HG03280 (cell line): Measurements from ENCODE around the gene STARD8.
"Not testable (repeated sequence)": the region's sequence is repeated elsewhere in the genome, so short reads cannot be mapped to it uniquely, and the experiment has no call there.

ENCODE experiments used
- ATAC-seq: cut with Tn5 transposase; IDR thresholded peaks from one replicate; pipeline ENCODE4 v1.9.1; 2021; ENCODE audit warnings: mild to moderate bottlenecking, moderate library complexity; ENCODE audit not compliant: unreplicated experiment

STARD8 gene

GRCh38 chrX:68647156-68647957 is at the start of gene STARD8:
Gene STARD8, plus strand, starts transcription at chrX:68647666. Its CDS starts 217 bp downstream, at chrX:68647883.
- ATAC-seq, result no peak

GRCh38 chrX:68598841-68599240 is 48.6 kb upstream of the STARD8 start:
- ATAC-seq, result no peak

GRCh38 chrX:68599256-68600152 is 48.0 kb upstream of the STARD8 start:
- ATAC-seq, result no peak

- not testable (repeated sequence) for ATAC-seq
These were observed 43.2 kb upstream of the STARD8 start for GRCh38 chrX:68604216-68604615.

DNA sequence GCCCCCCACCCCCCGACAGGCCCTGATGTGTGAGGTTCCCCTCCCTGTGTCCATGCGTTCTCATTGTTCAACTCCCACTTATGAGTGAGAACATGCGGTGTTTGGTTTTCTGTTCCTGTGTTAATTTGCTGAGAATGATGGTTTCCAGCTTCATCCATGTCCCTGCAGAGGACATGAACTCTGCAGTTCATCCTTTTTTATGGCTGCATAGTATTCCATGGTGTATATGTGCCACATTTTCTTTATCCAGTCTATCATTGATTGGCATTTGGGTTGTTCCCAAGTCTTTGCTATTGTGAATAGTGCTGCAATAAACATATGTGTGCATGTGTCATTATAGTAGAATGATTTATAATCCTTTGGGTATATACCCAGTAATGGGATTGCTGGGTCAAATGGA is 32.7 kb upstream of the STARD8 start:
- ATAC-seq, result not testable (repeated sequence)

DNA sequence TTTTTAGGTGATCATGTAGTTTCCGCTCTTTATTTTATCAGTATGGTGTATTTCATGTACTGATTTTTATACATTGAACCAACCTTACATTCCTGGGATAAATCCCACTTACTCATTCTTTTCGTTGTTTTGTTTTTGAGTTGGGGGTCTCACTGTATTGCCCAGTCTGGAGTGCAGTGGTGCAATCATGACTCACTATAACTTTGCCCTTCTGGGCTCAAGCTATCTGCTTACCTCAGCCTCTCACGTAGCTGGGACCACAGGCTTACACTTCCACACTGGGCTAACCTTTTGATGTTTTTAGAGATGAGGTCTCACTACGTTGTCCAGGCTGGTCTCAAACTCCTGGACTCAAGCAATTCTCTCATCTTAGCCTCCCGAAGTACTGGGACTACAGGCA is 19.5 kb upstream of the STARD8 start:
- no peak for ATAC-seq

DNA sequence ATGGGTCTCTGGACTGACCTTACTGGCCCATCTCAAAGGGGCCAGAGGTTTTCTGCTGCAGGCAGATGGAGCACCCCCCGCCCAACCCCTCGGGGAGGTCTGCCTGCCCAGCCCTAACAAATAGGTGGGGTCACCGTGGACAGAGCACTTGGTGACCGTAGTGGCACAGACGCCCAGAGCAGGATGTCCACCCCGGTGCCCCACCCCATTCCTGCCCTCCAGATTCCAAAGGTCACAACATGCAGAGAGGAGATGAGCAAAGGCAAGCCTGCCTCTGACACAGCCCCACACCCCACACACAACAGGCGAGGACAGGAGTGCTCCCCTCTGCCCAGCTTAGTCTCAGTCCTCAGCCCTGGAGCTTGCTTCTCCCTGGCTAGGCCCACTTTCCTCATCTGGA is 17.5 kb upstream of the STARD8 start:
- ATAC-seq, result not testable (repeated sequence)

- ATAC-seq, result no peak
These were observed 16.1 kb upstream of the STARD8 start for GRCh38 chrX:68631336-68631735.

DNA sequence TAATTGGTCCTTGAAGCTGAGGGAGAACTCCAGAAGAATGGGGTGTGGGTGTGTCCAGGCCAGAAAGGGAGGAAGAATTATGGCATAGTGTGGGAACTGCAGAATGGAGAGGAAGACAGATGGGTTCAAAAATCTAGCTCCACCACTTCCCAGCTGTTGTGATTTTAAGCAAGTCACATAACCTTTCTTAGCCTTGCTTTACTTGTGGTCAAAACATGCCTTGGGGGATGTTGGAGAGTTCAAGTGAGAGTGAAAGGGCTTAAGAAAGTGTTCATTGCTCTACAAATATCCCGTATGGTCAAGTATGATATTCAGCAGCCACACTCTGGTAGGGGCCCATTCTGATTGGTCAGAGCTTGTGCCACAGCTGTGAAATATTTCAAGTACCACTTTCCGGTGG is 15.0 kb upstream of the STARD8 start:
- ATAC-seq, result no peak

DNA sequence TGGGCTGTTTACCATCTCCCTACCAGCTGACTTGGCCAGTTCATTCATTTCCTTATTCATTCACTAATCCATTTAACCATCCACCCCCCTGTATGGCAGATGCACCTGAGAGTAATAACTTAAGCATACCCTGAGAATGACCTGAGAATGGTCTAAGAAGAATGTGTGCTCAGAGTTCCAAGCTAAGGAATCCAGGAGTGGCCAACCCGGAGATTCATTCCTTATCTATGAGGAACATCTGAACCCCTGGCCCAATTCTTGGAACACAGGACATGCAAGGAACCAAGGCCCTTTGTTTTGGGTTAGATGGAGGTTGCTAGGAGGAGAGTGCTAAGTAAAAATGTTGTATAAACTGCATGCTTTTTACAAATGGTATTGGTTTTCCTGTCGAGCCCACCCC is 13.5 kb upstream of the STARD8 start:
- no peak for ATAC-seq

GRCh38 chrX:68634649-68635227 is 12.7 kb upstream of the STARD8 start:
- ATAC-seq, result no peak

GRCh38 chrX:68640661-68641060 is 6.8 kb upstream of the STARD8 start:
- ATAC-seq, result no peak

DNA sequence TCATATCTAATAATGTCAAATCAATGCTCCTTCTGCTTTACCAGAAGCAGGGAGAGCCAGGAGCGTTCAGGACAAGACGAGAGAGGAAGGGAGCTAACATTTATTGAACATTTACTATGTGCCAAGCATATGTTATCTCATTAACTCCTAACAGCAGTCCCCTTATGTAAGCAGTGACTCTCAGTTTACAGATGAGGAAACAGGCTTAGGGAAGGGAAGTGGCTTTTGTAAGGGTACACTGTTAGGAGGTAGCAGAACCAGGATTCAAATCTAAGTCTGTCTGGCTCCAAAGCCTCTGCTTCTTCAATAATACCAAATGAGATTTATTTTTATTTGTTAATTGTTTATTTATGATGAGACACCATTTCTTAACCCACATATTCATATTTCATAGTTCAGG is 2.6 kb upstream of the STARD8 start:
- no peak for ATAC-seq

- ATAC-seq, result no peak
These were observed 1.0 kb upstream of the STARD8 start for GRCh38 chrX:68646421-68646820.

DNA sequence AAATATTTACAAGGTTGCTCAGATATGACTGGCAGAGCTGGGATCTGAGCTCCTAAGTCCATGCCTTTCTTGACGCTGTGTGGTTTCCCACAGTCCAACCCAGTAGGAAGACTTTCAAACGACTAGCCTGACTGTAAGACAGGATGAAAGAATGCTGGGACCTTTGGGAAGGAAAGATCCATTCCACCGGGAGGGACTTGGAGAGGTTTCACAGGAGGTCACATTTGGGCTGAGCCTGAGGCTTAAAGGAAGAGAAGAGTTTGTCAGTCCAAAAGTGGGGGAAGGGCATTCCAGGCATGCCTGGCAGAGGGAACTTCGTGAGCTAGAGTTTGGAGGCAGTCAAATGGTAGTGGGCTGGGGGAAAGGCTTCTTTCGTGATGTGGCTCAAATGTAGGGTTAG is 1.5 kb downstream of the STARD8 start:
- ATAC-seq, result no peak

- no peak for ATAC-seq
These were observed 3.0 kb downstream of the STARD8 start for GRCh38 chrX:68650491-68650890.

DNA sequence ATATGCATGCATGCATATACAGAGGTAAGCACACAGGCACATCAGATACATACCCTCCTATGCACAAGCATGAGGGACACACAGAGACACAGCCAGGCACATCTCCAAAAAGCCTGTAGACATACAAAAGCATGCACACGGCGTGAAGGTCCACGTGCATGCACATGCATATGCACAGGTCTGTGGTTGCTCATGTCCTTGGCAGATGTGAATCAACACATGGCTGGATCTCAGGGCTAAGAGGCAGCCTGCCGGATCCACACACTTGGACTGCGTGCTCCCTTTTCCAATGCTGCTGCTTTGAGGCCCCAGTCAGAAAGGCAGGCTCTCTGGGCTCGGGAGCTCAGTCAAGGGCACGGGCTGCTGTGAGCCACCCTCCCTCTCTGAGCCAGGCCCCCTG is 3.6 kb downstream of the STARD8 start:
- ATAC-seq, result no peak

GRCh38 chrX:68652326-68653170 is 5.1 kb downstream of the STARD8 start:
- no peak for ATAC-seq

- ATAC-seq, result no peak
These were observed 7.2 kb downstream of the STARD8 start for GRCh38 chrX:68654693-68655092.

- ATAC-seq, result not testable (repeated sequence)
These were observed 9.0 kb downstream of the STARD8 start for GRCh38 chrX:68656473-68656872.

DNA sequence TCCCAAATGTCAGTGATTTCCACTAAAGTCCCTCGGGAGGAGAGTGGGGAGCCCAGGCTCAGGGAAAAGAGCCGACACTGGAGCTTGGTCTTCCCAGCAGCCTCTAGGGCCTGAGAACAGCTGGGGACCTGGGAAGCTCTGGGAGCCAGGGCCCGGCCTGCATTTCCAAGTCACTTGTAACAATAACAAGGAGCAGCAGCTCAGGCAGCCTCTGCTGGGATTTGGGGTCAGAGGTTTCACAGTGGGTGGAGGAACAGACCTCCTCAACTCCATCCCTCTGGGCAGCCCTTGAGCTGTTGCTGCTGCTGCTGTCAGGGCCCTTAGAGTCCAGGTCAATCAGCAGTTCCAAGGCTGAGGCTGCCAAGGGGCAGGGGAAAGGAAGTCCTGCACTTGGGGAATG is 11.1 kb downstream of the STARD8 start:
- no peak for ATAC-seq
